ENCODE data around the gene IKZF5. TPM values are rescaled to one million over a fixed set of nuclear protein-coding genes. Genes with fewer than 3 reads are reported as not detected.

Gene IKZF5
- total and polyA plus RNA-seq, 2 experiments from 2014 or later, result 4.2 to 10.1 TPM

DNA sequence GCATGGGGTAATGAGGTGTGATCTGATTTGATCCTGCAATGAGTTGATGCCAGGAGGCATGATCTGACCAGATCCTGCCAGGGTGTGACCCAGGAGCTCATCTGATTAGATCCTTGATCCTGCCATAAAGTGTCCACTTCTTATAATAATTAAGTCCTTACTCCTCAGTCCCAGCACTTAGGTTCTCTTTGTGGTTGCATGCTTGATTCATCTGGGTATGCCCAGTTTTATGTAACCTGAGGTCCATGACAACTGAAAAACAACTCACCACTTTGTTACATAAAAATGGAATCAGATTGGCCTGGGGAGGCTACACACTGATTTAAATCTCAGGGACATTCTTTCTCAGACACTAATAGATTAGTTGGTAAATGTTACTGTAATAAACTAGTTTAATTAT is 19.3 kb upstream of the IKZF5 start:
- H3K27ac ChIP-seq, result no peak overlapping the region
- no peaks in the 10 kb centered on the region for H3K9me3 ChIP-seq (ENCODE audit: low read depth)
- no peaks in the 10 kb centered on the region for H3K27me3 ChIP-seq (replicated peaks; ENCODE audit: insufficient read depth)
- DNase-seq, result peak; percentile 26
- H3K4me1 ChIP-seq (ENCODE audit: insufficient read depth), result no peaks in the 10 kb centered on the region
- no peaks in the 10 kb centered on the region for H3K36me3 ChIP-seq (ENCODE audit: low read depth)
- no peaks in the 10 kb centered on the region for H4K20me1 ChIP-seq (ENCODE audit: insufficient read depth)
- no peak overlapping the region for H3K9ac ChIP-seq
- TF ChIP-seq EZH2phosphoT487 (IDR thresholded peaks at IDR 0.05; ENCODE audit: insufficient read depth, low read depth) (no peak), EZH2 (IDR thresholded peaks at IDR 0.05; ENCODE audit: insufficient read depth, poor library complexity, severe bottlenecking) (no peak)
- H3K79me2 ChIP-seq (ENCODE audit: insufficient read depth), result no peaks in the 10 kb centered on the region
- in situ Hi-C loops (cut with MboI), result loop anchor here (25.0 kb wide), 1 partner anchor 934 kb away; no protein-coding TSS in a partner anchor
- no peak overlapping the region for H3K4me3 ChIP-seq
- no peak overlapping the region for H3K4me2 ChIP-seq (ENCODE audit: unreplicated experiment)
- no peaks in the 10 kb centered on the region for H3K9me2 ChIP-seq (ENCODE audit: insufficient read depth)
- H2AFZ ChIP-seq, result no peak overlapping the region
- H3F3A ChIP-seq (ENCODE audit: insufficient read depth), result no peaks in the 10 kb centered on the region

DNA sequence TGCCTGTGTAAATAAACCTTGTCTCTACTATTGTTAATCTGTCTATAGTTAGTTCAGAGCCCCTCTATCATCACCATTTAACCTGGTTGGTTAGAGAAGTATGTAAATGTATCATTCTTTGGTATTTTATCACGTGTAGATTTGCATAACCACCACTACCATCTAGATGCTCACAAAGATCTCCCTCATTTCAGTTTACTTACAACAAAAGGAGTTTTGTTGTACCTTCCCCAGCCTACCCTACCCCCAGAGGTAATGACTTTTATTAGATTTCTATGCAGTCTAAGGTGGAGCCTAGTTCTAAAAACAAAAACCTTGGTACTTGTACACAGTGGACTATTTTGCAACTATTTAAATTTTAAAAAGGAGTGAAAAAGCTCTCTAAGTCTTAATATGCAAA is 17.7 kb upstream of the IKZF5 start:
- TF ChIP-seq EZH2 (IDR thresholded peaks at IDR 0.05; ENCODE audit: insufficient read depth, poor library complexity, severe bottlenecking) (no peak), EZH2phosphoT487 (IDR thresholded peaks at IDR 0.05; ENCODE audit: insufficient read depth, low read depth) (no peak)
- no peaks in the 10 kb centered on the region for H3K9me2 ChIP-seq (ENCODE audit: insufficient read depth)
- no peaks in the 10 kb centered on the region for H3K27me3 ChIP-seq (replicated peaks; ENCODE audit: insufficient read depth)
- H4K20me1 ChIP-seq (ENCODE audit: insufficient read depth), result no peaks in the 10 kb centered on the region
- WGBS, 2 experiments (ENCODE audit: low coverage in 1 of 2, low lambda C conversion rate in 2 of 2, missing lambda C conversion rate in 2 of 2), result 27 to 32% methylated on average over 1 of the region's 1 CpG
- DNase-seq, result no peak
- no peak overlapping the region for H3K4me3 ChIP-seq
- H3K27ac ChIP-seq, result no peak overlapping the region
- H3K9ac ChIP-seq, result no peak overlapping the region
- H3F3A ChIP-seq (ENCODE audit: insufficient read depth), result no peaks in the 10 kb centered on the region
- in situ Hi-C loops (cut with MboI), result loop anchor here (25.0 kb wide), 1 partner anchor 936 kb away; no protein-coding TSS in a partner anchor
- H3K4me1 ChIP-seq (ENCODE audit: insufficient read depth), result no peaks in the 10 kb centered on the region
- H3K79me2 ChIP-seq (ENCODE audit: insufficient read depth), result no peaks in the 10 kb centered on the region
- no peaks in the 10 kb centered on the region for H3K36me3 ChIP-seq (ENCODE audit: low read depth)
- no peak overlapping the region for H3K4me2 ChIP-seq (ENCODE audit: unreplicated experiment)
- H3K9me3 ChIP-seq (ENCODE audit: low read depth), result no peaks in the 10 kb centered on the region
- H2AFZ ChIP-seq, result no peak overlapping the region

DNA sequence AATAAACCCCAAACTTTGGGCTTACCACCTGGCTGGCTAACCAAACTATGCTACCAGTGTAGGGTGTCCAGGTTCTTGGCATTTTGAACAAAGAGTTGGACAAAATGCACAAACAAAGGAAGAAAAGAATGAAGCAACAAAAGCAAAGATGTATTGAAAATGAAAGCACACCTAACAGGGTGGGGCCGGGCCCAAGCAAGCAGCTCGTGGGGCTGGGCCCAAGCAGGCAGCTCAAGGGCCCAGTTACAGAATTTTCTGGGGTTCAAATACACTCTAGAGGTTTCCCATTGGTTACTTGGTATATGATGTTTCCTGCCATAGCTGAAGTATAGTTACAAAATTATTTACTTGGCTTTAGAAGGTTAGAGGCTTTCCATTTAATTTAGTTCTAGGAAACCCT is 15.9 kb upstream of the IKZF5 start:
- no peaks in the 10 kb centered on the region for H4K20me1 ChIP-seq (ENCODE audit: insufficient read depth)
- 69 to 78% methylated on average over 2 of the region's 2 CpGs for WGBS, 2 experiments (ENCODE audit: low coverage in 1 of 2, low lambda C conversion rate in 2 of 2, missing lambda C conversion rate in 2 of 2)
- no peak overlapping the region for H3K4me3 ChIP-seq
- TF ChIP-seq EZH2 (IDR thresholded peaks at IDR 0.05; ENCODE audit: insufficient read depth, poor library complexity, severe bottlenecking), result no peak
- no peak for TF ChIP-seq EZH2phosphoT487 (IDR thresholded peaks at IDR 0.05; ENCODE audit: insufficient read depth, low read depth)
- no peaks in the 10 kb centered on the region for H3K36me3 ChIP-seq (ENCODE audit: low read depth)
- no peaks in the 10 kb centered on the region for H3K4me1 ChIP-seq (ENCODE audit: insufficient read depth)
- H3K9me2 ChIP-seq (ENCODE audit: insufficient read depth), result no peaks in the 10 kb centered on the region
- no peaks in the 10 kb centered on the region for H3K79me2 ChIP-seq (ENCODE audit: insufficient read depth)
- H3K9me3 ChIP-seq (ENCODE audit: low read depth), result no peaks in the 10 kb centered on the region
- H3K27ac ChIP-seq, result no peak overlapping the region
- H3F3A ChIP-seq (ENCODE audit: insufficient read depth), result no peaks in the 10 kb centered on the region
- H3K4me2 ChIP-seq (ENCODE audit: unreplicated experiment), result no peak overlapping the region
- DNase-seq, result no peak
- no peaks in the 10 kb centered on the region for H3K27me3 ChIP-seq (replicated peaks; ENCODE audit: insufficient read depth)
- no peak overlapping the region for H3K9ac ChIP-seq
- no peak overlapping the region for H2AFZ ChIP-seq
- in situ Hi-C loops (cut with MboI), result no loop called here

DNA sequence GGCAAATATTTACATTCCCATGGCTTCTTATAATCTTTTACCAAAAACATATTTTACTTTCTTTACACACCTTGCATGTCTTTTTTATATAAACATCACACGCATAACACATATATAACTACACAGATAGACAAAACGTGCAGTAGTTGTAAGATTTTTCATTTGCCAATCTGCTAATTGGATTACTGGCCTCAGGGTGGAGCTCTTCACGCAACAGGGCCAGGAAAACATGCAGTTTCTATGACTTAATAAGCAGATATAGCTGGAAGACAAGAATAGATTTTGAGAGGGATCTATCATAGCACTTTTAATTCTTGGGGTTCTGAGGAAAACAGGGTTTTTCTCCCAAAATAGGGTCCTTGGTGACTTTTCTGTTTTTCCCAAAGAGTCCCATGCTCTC is 12.9 kb upstream of the IKZF5 start:
- DNase-seq, result peak; percentile 32
- Histone ChIP-seq H3K27ac (no peak overlapping the region), H3K4me2 (ENCODE audit: unreplicated experiment) (no peak overlapping the region), H3F3A (ENCODE audit: insufficient read depth) (no peaks in the 10 kb centered on the region), H3K9me2 (ENCODE audit: insufficient read depth) (no peaks in the 10 kb centered on the region), H2AFZ (no peak overlapping the region), H3K9ac (no peak overlapping the region), H3K27me3 (replicated peaks; ENCODE audit: insufficient read depth) (no peaks in the 10 kb centered on the region), H4K20me1 (ENCODE audit: insufficient read depth) (no peaks in the 10 kb centered on the region), H3K4me1 (ENCODE audit: insufficient read depth) (no peaks in the 10 kb centered on the region), H3K9me3 (ENCODE audit: low read depth) (no peaks in the 10 kb centered on the region), H3K4me3 (no peak overlapping the region), H3K79me2 (ENCODE audit: insufficient read depth) (no peaks in the 10 kb centered on the region), H3K36me3 (ENCODE audit: low read depth) (no peaks in the 10 kb centered on the region)
- in situ Hi-C loops (cut with MboI), result no loop called here
- WGBS, 2 experiments (ENCODE audit: low coverage in 1 of 2, low lambda C conversion rate in 2 of 2, missing lambda C conversion rate in 2 of 2), result 72 to 74% methylated on average over 3 of the region's 3 CpGs
- no peak for TF ChIP-seq EZH2phosphoT487 (IDR thresholded peaks at IDR 0.05; ENCODE audit: insufficient read depth, low read depth)
- TF ChIP-seq EZH2 (IDR thresholded peaks at IDR 0.05; ENCODE audit: insufficient read depth, poor library complexity, severe bottlenecking), result no peak
